Prostate gland (tissue), 2 donors: ENCODE results near the gene MTAP. TPM values are rescaled to one million over a fixed set of nuclear protein-coding genes. Genes with fewer than 3 reads are reported as not detected.
A peak's percentile ranks its signal among the peaks of the same experiment; 100 is the strongest.

Experiments
- DNase-seq: peaks from one replicate; pipeline ENCODE4 v3.0.0-alpha.2; 2019; ENCODE audit warnings: low spot score
- H3K27ac ChIP-seq, 2 donors: fragments of 200-600 bp; sonication (generic); 2 replicates each; pipeline ENCODE4 v1.5.1; 2017 to 2019
- H3K27me3 ChIP-seq: fragments of 200-600 bp; sonication (generic); replicated peaks from 2 replicates; pipeline ENCODE4 v1.5.1; 2019; ENCODE audit not compliant: insufficient read depth
- H3K36me3 ChIP-seq, 2 donors: fragments of 200-600 bp; sonication (generic); 1 replicate in 1 of 2; 2 replicates in 1 of 2; pipeline versions ENCODE4 v1.5.1 to v1.8.1; 2017 to 2019
- H3K4me1 ChIP-seq: fragments of 200-600 bp; sonication (generic); replicated peaks from 2 replicates; pipeline ENCODE4 v1.5.1; 2019
- H3K4me3 ChIP-seq, 2 donors: fragments of 200-600 bp; sonication (generic); 2 replicates each; pipeline ENCODE4 v1.5.1; 2017 to 2019
- H3K9me3 ChIP-seq: fragments of 200-600 bp; sonication (generic); 2 replicates; pipeline ENCODE4 v1.5.1; 2017
- CTCF ChIP-seq, 4 experiments: fragments of 200-600 bp in 2 of 4; fragments of 450-650 bp in 2 of 4; sonication (generic) in 2 of 4; IDR thresholded peaks; 1 replicate in 3 of 4; 2 replicates in 1 of 4; pipeline ENCODE4 v1.5.1; 2016 to 2019; ENCODE audit warnings: antibody characterized with exemption in 4 of 4, mild to moderate bottlenecking in 2 of 4, moderate library complexity in 2 of 4
- POLR2A ChIP-seq: fragments of 450-650 bp; IDR thresholded peaks from one replicate; pipeline ENCODE4 v1.6.1; 2016; ENCODE audit warnings: antibody characterized with exemption, mild to moderate bottlenecking
- POLR2AphosphoS5 ChIP-seq: sonication (generic); formaldehyde crosslinking; IDR thresholded peaks from one replicate; pipeline ENCODE4 v1.6.1; 2017; ENCODE audit warnings: antibody characterized with exemption
- WGBS: methylation state at CpG from one replicate; pipeline ENCODE4 v1.1.5; 2018; 5-methylcytosine and 5-hydroxymethylcytosine counted together
- intact Hi-C: fragments of 100-400 bp; cut with DNase I; formaldehyde crosslinking; loops from one replicate; pipeline ENCODE4 v1.14.2; 2022
- total RNA-seq, 2 donors: library from RNA; depleted of rRNA; stranded (reverse); fragments of >200 nt; gene quantifications; one replicate each; pipeline ENCODE4 v1.1.0, GENCODE V29; 2016

Gene MTAP
- total RNA-seq, 2 donors from 2014 or later = 13.3 to 33.5 TPM

- no peaks in the 10 kb centered on the region for H3K27me3 ChIP-seq
- WGBS = 0% methylated on average over 2 of the region's 2 CpGs
- peak; percentile 85 for DNase-seq
- no peaks in the 10 kb centered on the region for H3K4me1 ChIP-seq
- TF ChIP-seq POLR2A = no peak
- TF ChIP-seq CTCF (IDR thresholded peaks at IDR 0.05) = peak; percentile 57 to 92 (median 88)
- TF ChIP-seq POLR2AphosphoS5 = peak; percentile 69
- no peaks in the 10 kb centered on the region for H3K9me3 ChIP-seq
- H3K36me3 ChIP-seq = no peaks in the 10 kb centered on the region
- intact Hi-C loops = loop anchor here (5.0 to 10.0 kb wide), 2 partner anchors 472 to 555 kb away; no protein-coding TSS in a partner anchor
- no peak overlapping the region for H3K27ac ChIP-seq
- no peak overlapping the region for H3K4me3 ChIP-seq
Measured at GRCh38 chr9:21789541-21790037, 12.8 kb upstream of the MTAP start.

- no peaks in the 10 kb centered on the region for H3K9me3 ChIP-seq
- no peak for TF ChIP-seq CTCF (IDR thresholded peaks at IDR 0.05)
- TF ChIP-seq POLR2A = no peak
- no peak for TF ChIP-seq POLR2AphosphoS5
- 81% methylated on average over 2 of the region's 2 CpGs for WGBS
- DNase-seq = no peak
- intact Hi-C loops = no loop called here
- no peaks in the 10 kb centered on the region for H3K36me3 ChIP-seq
- no peaks in the 10 kb centered on the region for H3K27me3 ChIP-seq
- H3K4me1 ChIP-seq = no peaks in the 10 kb centered on the region
- H3K4me3 ChIP-seq = no peak overlapping the region
- no peak overlapping the region for H3K27ac ChIP-seq
Measured at GRCh38 chr9:21795483-21795882, 7.0 kb upstream of the MTAP start.

- DNase-seq = no peak
- H3K9me3 ChIP-seq = no peaks in the 10 kb centered on the region
- no peak overlapping the region for H3K27ac ChIP-seq
- TF ChIP-seq CTCF (IDR thresholded peaks at IDR 0.05) (no peak), POLR2A (no peak), POLR2AphosphoS5 (no peak)
- H3K4me1 ChIP-seq = no peaks in the 10 kb centered on the region
- intact Hi-C loops = no loop called here
- H3K4me3 ChIP-seq = no peak overlapping the region
- no peaks in the 10 kb centered on the region for H3K36me3 ChIP-seq
- no peaks in the 10 kb centered on the region for H3K27me3 ChIP-seq
- 68% methylated on average over 3 of the region's 3 CpGs for WGBS
Measured at GRCh38 chr9:21796768-21797167, 5.7 kb upstream of the MTAP start.

- peak overlapping the region in 1 of 2 donors; percentile 73 for H3K4me3 ChIP-seq
- no peak for DNase-seq
- no peaks in the 10 kb centered on the region for H3K36me3 ChIP-seq
- H3K4me1 ChIP-seq = no peaks in the 10 kb centered on the region
- 76% methylated on average over 11 of the region's 11 CpGs for WGBS
- no peaks in the 10 kb centered on the region for H3K9me3 ChIP-seq
- intact Hi-C loops = loop anchor here (5.0 kb wide), 1 partner anchor 469 kb away; no protein-coding TSS in a partner anchor
- H3K27ac ChIP-seq = peak overlapping the region; percentile 87 to 92
- H3K27me3 ChIP-seq = no peaks in the 10 kb centered on the region
- TF ChIP-seq POLR2AphosphoS5 (no peak), CTCF (IDR thresholded peaks at IDR 0.05) (no peak), POLR2A (no peak)
Measured at GRCh38 chr9:21800931-21801682, 1.3 kb upstream of the MTAP start.
